ENCODE results near the gene PIEZO2. TPM values are rescaled to one million over a fixed set of nuclear protein-coding genes. Genes with fewer than 3 reads are reported as not detected.

PIEZO2 gene
- total and polyA plus RNA-seq, 7 donors = 1.4 to 35.2 (median 25.1) TPM; not detected in 1

GRCh38 chr18:10689236-10690034 is 459.9 kb downstream of the PIEZO2 start:
- H3K4me3 ChIP-seq = no peak overlapping the region
- H3K27me3 ChIP-seq = no peaks in the 10 kb centered on the region
- H3K4me1 ChIP-seq = no peaks in the 10 kb centered on the region
- 81% methylated on average over 12 of the region's 12 CpGs for WGBS, 2 donors
- no peak for TF ChIP-seq EP300 (IDR thresholded peaks at IDR 0.05)
- TF ChIP-seq CTCF (IDR thresholded peaks at IDR 0.05) = no peak
- no peak for TF ChIP-seq POLR2AphosphoS5 (IDR thresholded peaks at IDR 0.05)
- TF ChIP-seq POLR2A (IDR thresholded peaks at IDR 0.05) = no peak
- no peaks in the 10 kb centered on the region for H3K9me3 ChIP-seq
- intact Hi-C loops (cut with DNase I) = no loop called here
- no peak for DNase-seq
- no peaks in the 10 kb centered on the region for H3K36me3 ChIP-seq
- H3K27ac ChIP-seq = no peak overlapping the region

- Histone ChIP-seq H3K36me3 (no peaks in the 10 kb centered on the region), H3K27me3 (no peaks in the 10 kb centered on the region), H3K4me1 (no peaks in the 10 kb centered on the region), H3K27ac (no peak overlapping the region), H3K9me3 (no peaks in the 10 kb centered on the region), H3K4me3 (no peak overlapping the region)
- no peak for DNase-seq
- 83 to 85% methylated on average over 4 of the region's 4 CpGs for WGBS, 2 donors
- no peak for TF ChIP-seq CTCF (IDR thresholded peaks at IDR 0.05)
- TF ChIP-seq POLR2AphosphoS5 (IDR thresholded peaks at IDR 0.05) = no peak
- no peak for TF ChIP-seq EP300 (IDR thresholded peaks at IDR 0.05)
- no peak for TF ChIP-seq POLR2A (IDR thresholded peaks at IDR 0.05)
- intact Hi-C loops (cut with DNase I) = no loop called here
Observed at GRCh38 chr18:10688766-10689165, 460.6 kb downstream of the PIEZO2 start.

- H3K27me3 ChIP-seq = no peaks in the 10 kb centered on the region
- 72 to 80% methylated on average over 8 of the region's 8 CpGs for WGBS, 2 donors
Observed at GRCh38 chr18:10687161-10687925, 462.0 kb downstream of the PIEZO2 start.

GRCh38 chr18:10686308-10686707 is 463.1 kb downstream of the PIEZO2 start:
- H3K36me3 ChIP-seq = no peaks in the 10 kb centered on the region
- H3K27me3 ChIP-seq = no peaks in the 10 kb centered on the region
- H3K27ac ChIP-seq = no peak overlapping the region
- no peak overlapping the region for H3K4me3 ChIP-seq
- DNase-seq = no peak
- H3K9me3 ChIP-seq = no peaks in the 10 kb centered on the region
- intact Hi-C loops (cut with DNase I) = no loop called here
- TF ChIP-seq POLR2AphosphoS5 (IDR thresholded peaks at IDR 0.05) = no peak
- TF ChIP-seq CTCF (IDR thresholded peaks at IDR 0.05) = no peak
- no peak for TF ChIP-seq EP300 (IDR thresholded peaks at IDR 0.05)
- no peak for TF ChIP-seq POLR2A (IDR thresholded peaks at IDR 0.05)
- WGBS, 2 donors = 0% methylated on average over 1 of the region's 1 CpG
- H3K4me1 ChIP-seq = no peaks in the 10 kb centered on the region

More at GRCh38 chr18:10687161-10687925, 462.0 kb downstream of the PIEZO2 start:
- Histone ChIP-seq H3K9me3 (no peaks in the 10 kb centered on the region), H3K4me3 (no peak overlapping the region), H3K36me3 (no peaks in the 10 kb centered on the region), H3K4me1 (no peaks in the 10 kb centered on the region), H3K27ac (no peak overlapping the region)
- intact Hi-C loops (cut with DNase I) = no loop called here
- no peak for DNase-seq
- no peak for TF ChIP-seq EP300 (IDR thresholded peaks at IDR 0.05)
- TF ChIP-seq POLR2A (IDR thresholded peaks at IDR 0.05) = no peak
- TF ChIP-seq CTCF (IDR thresholded peaks at IDR 0.05) = no peak
- no peak for TF ChIP-seq POLR2AphosphoS5 (IDR thresholded peaks at IDR 0.05)
